Activated CD4-positive, alpha-beta T cell treated with anti-CD3 and anti-CD28 coated beads, Interleukin-2, amount 10 ng/mL, durations not matched to agents 7 days and 5 days (primary cell): ENCODE results near the gene DENND1A. TPM values are rescaled to one million over a fixed set of nuclear protein-coding genes. Genes with fewer than 3 reads are reported as not detected.
"Not testable (repeated sequence)": the region's sequence is repeated elsewhere in the genome, so short reads cannot be mapped to it uniquely, and the experiment has no call there.

ENCODE experiments used
- CTCF ChIA-PET: fragments of 350-600 bp; sonication (Branson Sonifier 250); formaldehyde crosslinking; loops from one replicate; lab custom pipeline; 2021; ENCODE audit warnings: antibody characterized with exemption; lab: Charles Lee
- POLR2A ChIA-PET: fragments of 350-600 bp; sonication (Branson Sonifier 250); formaldehyde crosslinking; loops from one replicate; lab custom pipeline; 2021; ENCODE audit warnings: antibody characterized with exemption; lab: Charles Lee
- DNase-seq: peaks from one replicate; pipeline ENCODE4 v3.0.0-alpha.2; 2020
- H3K27ac Mint-ChIP-seq: one replicate; pipeline ENCODE4 v1.8.0; 2021; ENCODE audit warnings: mild to moderate bottlenecking, moderate library complexity, mixed read lengths
- H3K27me3 Mint-ChIP-seq: one replicate; pipeline ENCODE4 v1.8.0; 2021; ENCODE audit warnings: mixed read lengths
- H3K36me3 Mint-ChIP-seq: one replicate; pipeline ENCODE4 v1.8.0; 2021; ENCODE audit warnings: low read depth, mixed read lengths
- H3K4me1 Mint-ChIP-seq: one replicate; pipeline ENCODE4 v1.8.0; 2021; ENCODE audit warnings: mixed read lengths
- H3K4me3 Mint-ChIP-seq: one replicate; pipeline ENCODE4 v1.8.0; 2021; ENCODE audit warnings: mild to moderate bottlenecking, moderate library complexity, mixed read lengths
- H3K9me3 Mint-ChIP-seq: one replicate; pipeline ENCODE4 v1.8.0; 2021; ENCODE audit warnings: mixed read lengths
- total RNA-seq, 2 experiments: library from RNA; stranded (reverse); gene quantifications; one replicate each; pipeline ENCODE4 v1.2.3, GENCODE V29; 2021

DENND1A gene
- total RNA-seq, 2 experiments from 2014 or later = 15.5 to 21.2 TPM

DNA sequence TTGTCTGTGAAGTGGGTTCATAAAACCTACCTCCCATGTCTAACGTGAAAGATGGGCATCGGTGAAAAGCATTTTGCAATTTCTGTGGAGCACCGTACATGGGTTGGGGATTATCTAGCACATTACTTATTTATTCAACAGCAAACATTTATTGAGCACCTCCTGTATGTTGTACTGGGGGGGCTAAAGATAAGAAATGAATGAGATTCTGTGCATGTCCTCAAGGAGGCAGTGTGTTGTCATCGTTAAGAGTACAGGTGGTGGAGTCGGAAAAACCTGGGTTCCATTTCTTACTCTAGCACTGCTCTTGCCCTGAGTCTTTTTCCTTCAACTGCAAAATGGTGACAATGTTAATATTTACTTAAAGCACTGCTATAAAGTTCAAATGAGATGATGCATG, 30.4 kb upstream of the DENND1A start:
- H3K9me3 Mint-ChIP-seq = no peaks in the 10 kb centered on the region
- POLR2A ChIA-PET = no interaction called here
- DNase-seq = no peak
- H3K36me3 Mint-ChIP-seq = no peaks in the 10 kb centered on the region
- peaks cover 28% of the 10 kb centered on the region for H3K27me3 Mint-ChIP-seq
- peaks cover 5% of the 10 kb centered on the region for H3K4me1 Mint-ChIP-seq
- H3K27ac Mint-ChIP-seq = no peak overlapping the region
- CTCF ChIA-PET = no interaction called here
- no peak overlapping the region for H3K4me3 Mint-ChIP-seq

GRCh38 chr9:123959787-123960186, 29.9 kb upstream of the DENND1A start:
- Mint-ChIP-seq H3K27me3 (peaks cover 23% of the 10 kb centered on the region), H3K36me3 (no peaks in the 10 kb centered on the region), H3K9me3 (no peaks in the 10 kb centered on the region), H3K4me1 (peaks cover 2% of the 10 kb centered on the region), H3K4me3 (no peak overlapping the region), H3K27ac (no peak overlapping the region)
- ChIA-PET CTCF (no interaction called here), POLR2A (no interaction called here)
- no peak for DNase-seq

GRCh38 chr9:123957731-123958130, 27.8 kb upstream of the DENND1A start:
- POLR2A ChIA-PET = no interaction called here
- CTCF ChIA-PET = no interaction called here
- no peak for DNase-seq
- Mint-ChIP-seq H3K9me3 (no peaks in the 10 kb centered on the region), H3K27ac (no peak overlapping the region), H3K36me3 (no peaks in the 10 kb centered on the region), H3K4me3 (no peak overlapping the region), H3K27me3 (peaks cover 14% of the 10 kb centered on the region), H3K4me1 (no peaks in the 10 kb centered on the region)

DNA sequence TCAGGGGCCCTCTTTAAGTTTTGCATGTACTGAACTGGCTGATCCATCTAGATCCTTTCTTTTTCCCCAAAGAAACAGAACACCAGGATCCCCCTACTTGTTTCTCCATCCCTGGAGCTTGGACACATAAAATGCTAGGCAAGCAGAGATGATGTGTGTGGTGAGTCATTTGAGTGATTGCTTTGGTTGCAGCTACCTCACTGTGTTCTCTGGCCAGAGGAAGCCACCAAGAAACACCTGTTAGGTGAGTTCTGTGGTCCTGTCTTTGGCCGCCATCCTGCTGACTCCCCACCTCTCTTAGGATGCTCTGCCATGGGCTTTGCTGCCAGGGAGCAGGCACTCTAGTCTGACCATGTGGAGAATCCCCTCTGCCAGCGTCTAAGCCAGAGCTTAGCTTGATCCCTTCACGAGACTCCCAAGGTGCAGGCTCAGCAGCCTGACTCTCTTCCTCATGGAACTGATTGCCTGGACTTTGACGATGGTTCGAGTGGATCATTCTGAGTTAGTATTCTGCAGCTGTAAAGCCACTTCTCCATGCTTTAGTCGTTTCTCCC, 27.3 kb upstream of the DENND1A start:
- no peaks in the 10 kb centered on the region for H3K4me1 Mint-ChIP-seq
- H3K27me3 Mint-ChIP-seq = peaks cover 14% of the 10 kb centered on the region
- ChIA-PET POLR2A (no interaction called here), CTCF (no interaction called here)
- H3K27ac Mint-ChIP-seq = no peak overlapping the region
- no peaks in the 10 kb centered on the region for H3K36me3 Mint-ChIP-seq
- no peak overlapping the region for H3K4me3 Mint-ChIP-seq
- DNase-seq = no peak
- H3K9me3 Mint-ChIP-seq = no peaks in the 10 kb centered on the region

DNA sequence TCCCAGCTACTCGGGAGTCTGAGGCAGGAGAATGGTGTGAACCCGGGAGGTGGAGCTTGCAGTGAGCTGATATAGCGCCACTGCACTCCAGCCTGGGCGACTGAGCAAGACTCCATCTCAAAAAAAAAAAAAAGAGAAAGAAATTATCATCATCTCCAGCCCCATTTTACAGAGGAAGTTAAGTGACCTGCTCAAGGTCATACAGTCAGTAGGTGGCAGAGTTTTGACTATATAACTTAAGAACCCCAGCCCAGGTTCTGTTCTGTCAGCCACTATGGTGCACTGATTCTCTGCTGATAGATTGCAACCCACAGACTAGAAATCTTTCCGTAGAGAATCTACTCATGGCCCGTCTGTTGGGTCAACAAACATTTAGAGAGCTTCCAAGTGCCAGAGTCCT, 25.7 kb upstream of the DENND1A start:
- no peaks in the 10 kb centered on the region for H3K36me3 Mint-ChIP-seq
- H3K27ac Mint-ChIP-seq = no peak overlapping the region
- H3K4me3 Mint-ChIP-seq = no peak overlapping the region
- no peaks in the 10 kb centered on the region for H3K4me1 Mint-ChIP-seq
- POLR2A ChIA-PET = no interaction called here
- CTCF ChIA-PET = no interaction called here
- no peak for DNase-seq
- peaks cover 17% of the 10 kb centered on the region for H3K27me3 Mint-ChIP-seq
- no peaks in the 10 kb centered on the region for H3K9me3 Mint-ChIP-seq

DNA sequence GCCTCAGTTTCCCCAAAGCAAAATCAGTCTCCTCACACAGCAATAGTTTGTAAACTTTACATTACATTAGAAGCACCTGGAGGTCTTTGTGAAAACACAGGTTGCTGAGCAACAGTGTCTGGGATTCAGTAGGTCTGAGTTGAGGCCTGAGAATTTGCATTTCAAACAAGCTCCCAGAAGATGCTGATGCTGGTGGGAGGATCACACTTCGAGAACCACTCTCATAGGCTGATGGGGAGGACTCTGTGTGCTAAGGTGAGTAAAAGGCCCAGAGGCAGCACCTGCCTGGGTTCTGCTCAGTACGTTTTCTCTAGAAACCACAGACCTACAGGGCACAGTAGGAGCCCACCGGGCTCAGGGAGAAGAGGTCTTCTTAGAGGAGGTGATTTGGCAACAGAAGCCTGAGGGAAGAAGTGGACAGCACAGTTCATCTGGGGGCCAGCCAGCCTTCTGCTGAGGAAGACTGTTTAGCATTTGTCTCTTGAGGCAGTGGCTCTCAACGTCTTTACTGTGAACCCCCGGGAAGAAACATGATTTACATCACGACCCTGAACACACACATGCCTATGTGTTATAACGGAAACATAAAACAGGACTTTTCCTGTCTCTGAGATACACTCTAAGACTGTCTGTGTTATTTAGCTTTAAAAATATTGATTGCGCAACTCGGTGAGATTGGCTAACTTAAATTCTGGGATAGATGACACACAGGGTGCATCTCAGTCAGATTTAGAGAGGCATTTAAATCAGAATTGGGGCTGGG, 24.8 kb upstream of the DENND1A start:
- POLR2A ChIA-PET = no interaction called here
- H3K9me3 Mint-ChIP-seq = no peaks in the 10 kb centered on the region
- no peaks in the 10 kb centered on the region for H3K36me3 Mint-ChIP-seq
- no peak overlapping the region for H3K4me3 Mint-ChIP-seq
- CTCF ChIA-PET = no interaction called here
- H3K27ac Mint-ChIP-seq = no peak overlapping the region
- no peak for DNase-seq
- no peaks in the 10 kb centered on the region for H3K4me1 Mint-ChIP-seq
- H3K27me3 Mint-ChIP-seq = peaks cover 11% of the 10 kb centered on the region

- ChIA-PET CTCF (interaction anchor here (0.6 kb wide), 1 partner anchor 443 kb away, joined by 3 read pairs; no protein-coding TSS in a partner anchor), POLR2A (no interaction called here)
- Mint-ChIP-seq H3K27ac (no peak overlapping the region), H3K4me1 (no peaks in the 10 kb centered on the region), H3K27me3 (peaks cover 7% of the 10 kb centered on the region), H3K9me3 (no peaks in the 10 kb centered on the region), H3K4me3 (no peak overlapping the region), H3K36me3 (no peaks in the 10 kb centered on the region)
- no peak for DNase-seq
These were observed 22.9 kb upstream of the DENND1A start for GRCh38 chr9:123952641-123953495.

DNA sequence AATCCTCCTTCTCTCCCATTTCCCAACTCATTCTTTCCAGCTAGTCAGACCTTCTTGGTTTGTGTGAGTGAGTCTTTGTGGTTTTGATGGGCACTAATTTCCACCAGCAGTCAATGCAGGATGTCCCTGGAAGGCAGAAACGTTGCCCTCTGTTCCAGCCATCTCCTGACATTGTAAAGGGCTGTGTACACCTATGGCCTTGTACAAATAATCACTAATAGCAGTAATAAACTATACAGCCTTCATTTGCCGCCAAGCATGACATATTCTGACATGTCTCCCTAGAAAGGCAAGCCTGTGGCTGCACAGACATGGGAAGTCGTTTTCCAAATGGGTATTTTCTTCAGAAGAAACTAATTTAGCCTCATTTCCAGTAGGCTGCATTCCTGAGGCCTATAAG, 18.4 kb upstream of the DENND1A start:
- H3K9me3 Mint-ChIP-seq = no peaks in the 10 kb centered on the region
- POLR2A ChIA-PET = no interaction called here
- CTCF ChIA-PET = no interaction called here
- no peak overlapping the region for H3K4me3 Mint-ChIP-seq
- no peaks in the 10 kb centered on the region for H3K4me1 Mint-ChIP-seq
- H3K27me3 Mint-ChIP-seq = peaks cover 5% of the 10 kb centered on the region
- no peak for DNase-seq
- H3K27ac Mint-ChIP-seq = no peak overlapping the region
- H3K36me3 Mint-ChIP-seq = no peaks in the 10 kb centered on the region

GRCh38 chr9:123947326-123947725, 17.4 kb upstream of the DENND1A start:
- no peaks in the 10 kb centered on the region for H3K4me1 Mint-ChIP-seq
- no peak overlapping the region for H3K27ac Mint-ChIP-seq
- no peak overlapping the region for H3K4me3 Mint-ChIP-seq
- no peak for DNase-seq
- ChIA-PET POLR2A (no interaction called here), CTCF (no interaction called here)
- no peaks in the 10 kb centered on the region for H3K9me3 Mint-ChIP-seq
- H3K36me3 Mint-ChIP-seq = no peaks in the 10 kb centered on the region
- peaks cover 5% of the 10 kb centered on the region for H3K27me3 Mint-ChIP-seq

GRCh38 chr9:123946101-123946821, 16.3 kb upstream of the DENND1A start:
- H3K27ac Mint-ChIP-seq = no peak overlapping the region
- H3K36me3 Mint-ChIP-seq = no peaks in the 10 kb centered on the region
- peaks cover 5% of the 10 kb centered on the region for H3K27me3 Mint-ChIP-seq
- H3K4me1 Mint-ChIP-seq = no peaks in the 10 kb centered on the region
- H3K9me3 Mint-ChIP-seq = no peaks in the 10 kb centered on the region
- ChIA-PET CTCF (no interaction called here), POLR2A (no interaction called here)
- no peak for DNase-seq
- H3K4me3 Mint-ChIP-seq = no peak overlapping the region

GRCh38 chr9:123945532-123945931, 15.6 kb upstream of the DENND1A start:
- H3K27ac Mint-ChIP-seq = no peak overlapping the region
- ChIA-PET POLR2A (no interaction called here), CTCF (no interaction called here)
- H3K27me3 Mint-ChIP-seq = peaks cover 1% of the 10 kb centered on the region
- H3K36me3 Mint-ChIP-seq = no peaks in the 10 kb centered on the region
- H3K4me3 Mint-ChIP-seq = no peak overlapping the region
- no peaks in the 10 kb centered on the region for H3K9me3 Mint-ChIP-seq
- DNase-seq = no peak
- no peaks in the 10 kb centered on the region for H3K4me1 Mint-ChIP-seq

DNA sequence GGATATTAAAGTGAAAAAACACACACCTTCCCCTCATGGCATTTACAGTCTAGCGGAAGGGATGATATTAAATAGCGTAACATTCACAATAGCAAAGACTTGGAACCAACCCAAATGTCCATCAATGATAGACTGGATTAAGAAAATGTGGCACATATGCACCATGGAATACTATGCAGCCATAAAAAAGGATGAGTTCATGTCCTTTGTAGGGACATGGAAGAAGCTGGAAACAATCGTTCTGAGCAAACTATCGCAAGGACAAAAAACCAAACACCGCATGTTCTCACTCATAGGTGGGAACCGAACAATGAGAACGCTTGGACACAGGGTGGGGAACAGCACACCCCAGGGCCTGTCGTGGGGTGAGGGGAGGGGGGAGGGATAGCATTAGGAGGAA, 14.5 kb upstream of the DENND1A start:
- H3K27me3 Mint-ChIP-seq, POLR2A ChIA-PET, H3K4me3 Mint-ChIP-seq, H3K27ac Mint-ChIP-seq, DNase-seq, H3K4me1 Mint-ChIP-seq, H3K9me3 Mint-ChIP-seq, H3K36me3 Mint-ChIP-seq: not testable (repeated sequence)
- CTCF ChIA-PET = interaction anchor here (1.4 kb wide), 1 partner anchor 13 kb away, joined by 4 read pairs; no protein-coding TSS in a partner anchor
